Naive thymus-derived CD8-positive, alpha-beta T cell (primary cell): ENCODE results near the gene ZNF366. TPM values are rescaled to one million over a fixed set of nuclear protein-coding genes. Genes with fewer than 3 reads are reported as not detected.

Experiments used
- ATAC-seq, 2 donors: fragments of 150-1000 bp; cut with Tn5 transposase in 1 of 2; sonication (Bioruptor Pico), chemical (Tn5 transposase) in 1 of 2; 1 replicate in 1 of 2; 2 replicates in 1 of 2; pipeline ENCODE4 v1.10.0; 2021; ENCODE audit warnings: mild to moderate bottlenecking in 2 of 2, moderate library complexity in 2 of 2
- POLR2A ChIA-PET: fragments of 350-600 bp; sonication (Branson Sonifier 250); formaldehyde crosslinking; loops from one replicate; lab custom pipeline; 2021; ENCODE audit warnings: antibody characterized with exemption; lab: Charles Lee
- DNase-seq, 10 donors: peaks; one replicate each; pipeline versions ENCODE4 v3.0.0 to v3.0.0-alpha.2; 2020 to 2022
- H3K27ac Mint-ChIP-seq, 10 donors: one replicate each; pipeline ENCODE4 v1.8.0; 2020 to 2022; ENCODE audit warnings: mild to moderate bottlenecking in 10 of 10, mixed read lengths in 10 of 10, moderate library complexity in 4 of 10, inconsistent platforms in 1 of 10
- H3K27me3 Mint-ChIP-seq, 5 donors: one replicate each; pipeline ENCODE4 v1.8.0; 2021 to 2022; ENCODE audit warnings: mixed read lengths in 5 of 5
- H3K36me3 Mint-ChIP-seq, 3 donors: one replicate each; pipeline ENCODE4 v1.8.0; 2020 to 2022; ENCODE audit warnings: mixed read lengths in 3 of 3, mild to moderate bottlenecking in 2 of 3, inconsistent platforms in 1 of 3
- H3K4me1 Mint-ChIP-seq, 4 donors: one replicate each; pipeline ENCODE4 v1.8.0; 2021 to 2022; ENCODE audit warnings: mixed read lengths in 4 of 4
- H3K4me3 Mint-ChIP-seq, 10 donors: one replicate each; pipeline ENCODE4 v1.8.0; 2020 to 2022; ENCODE audit warnings: mild to moderate bottlenecking in 10 of 10, mixed read lengths in 10 of 10, moderate library complexity in 6 of 10, inconsistent platforms in 1 of 10
- H3K9me3 Mint-ChIP-seq, 9 donors: one replicate each; pipeline ENCODE4 v1.8.0; 2020 to 2022; ENCODE audit warnings: mixed read lengths in 9 of 9, mild to moderate bottlenecking in 3 of 9, inconsistent platforms in 1 of 9, moderate library complexity in 1 of 9
- polyA plus RNA-seq, 3 donors: library from polyadenylated mRNA; unstranded; fragments of 300-500 nt; fragmentation: Illumina TruSeq; gene quantifications; one replicate each; pipeline ENCODE4 v1.2.3, GENCODE V29; 2021
- total RNA-seq, 8 experiments: library from RNA in 2 of 8; stranded (reverse) in 2 of 8; gene quantifications; one replicate each; pipeline ENCODE4 v1.2.3 and lab custom pipeline; 2021 to 2026

The ZNF366 gene
- total and polyA plus RNA-seq, 5 experiments from 2014 or later: not detected

GRCh38 chr5:72455476-72455875 lies 51.7 kb downstream of the ZNF366 start:
- Mint-ChIP-seq H3K36me3 (no peaks in the 10 kb centered on the region), H3K9me3 (peaks cover 0 to 4% (median 0%) of the 10 kb centered on the region in 9 donors), H3K27ac (no peak overlapping the region), H3K4me1 (peaks cover 0 to 10% (median 0%) of the 10 kb centered on the region in 4 donors), H3K4me3 (no peak overlapping the region), H3K27me3 (peaks cover 0 to 4% (median 3%) of the 10 kb centered on the region in 5 donors)
- POLR2A ChIA-PET: interaction anchor here (0.6 kb wide), 1 partner anchor 136 kb away, joined by 4 read pairs; no protein-coding TSS in a partner anchor
- ATAC-seq (no peak), DNase-seq (no peak)

GRCh38 chr5:72454996-72455395 lies 52.2 kb downstream of the ZNF366 start:
- peaks cover 0 to 4% (median 0%) of the 10 kb centered on the region in 9 donors for H3K9me3 Mint-ChIP-seq
- no peaks in the 10 kb centered on the region for H3K36me3 Mint-ChIP-seq
- POLR2A ChIA-PET: interaction anchor here (0.6 kb wide), 1 partner anchor 135 kb away, joined by 4 read pairs; no protein-coding TSS in a partner anchor
- H3K4me3 Mint-ChIP-seq: no peak overlapping the region
- H3K27me3 Mint-ChIP-seq: peaks cover 0 to 4% (median 4%) of the 10 kb centered on the region in 5 donors
- no peak for DNase-seq
- ATAC-seq: no peak
- no peak overlapping the region for H3K27ac Mint-ChIP-seq
- peaks cover 0 to 10% (median 0%) of the 10 kb centered on the region in 4 donors for H3K4me1 Mint-ChIP-seq

- no peak overlapping the region for H3K27ac Mint-ChIP-seq
- no peak overlapping the region for H3K4me3 Mint-ChIP-seq
- POLR2A ChIA-PET: no interaction called here
- DNase-seq (no peak), ATAC-seq (no peak)
- H3K27me3 Mint-ChIP-seq: peaks cover 0 to 4% (median 4%) of the 10 kb centered on the region in 5 donors
- H3K4me1 Mint-ChIP-seq: peaks cover 0 to 10% (median 0%) of the 10 kb centered on the region in 4 donors
- no peaks in the 10 kb centered on the region for H3K36me3 Mint-ChIP-seq
- peaks cover 0 to 4% (median 0%) of the 10 kb centered on the region in 9 donors for H3K9me3 Mint-ChIP-seq
Observed at GRCh38 chr5:72453246-72453775, 53.9 kb downstream of the ZNF366 start.

GRCh38 chr5:72452515-72453245 lies 54.5 kb downstream of the ZNF366 start:
- Mint-ChIP-seq H3K27me3 (peaks cover 0 to 4% (median 4%) of the 10 kb centered on the region in 5 donors), H3K9me3 (peaks cover 0 to 4% (median 0%) of the 10 kb centered on the region in 9 donors), H3K36me3 (no peaks in the 10 kb centered on the region), H3K4me1 (peaks cover 0 to 10% (median 0%) of the 10 kb centered on the region in 4 donors), H3K27ac (no peak overlapping the region), H3K4me3 (no peak overlapping the region)
- DNase-seq: no peak
- POLR2A ChIA-PET: no interaction called here
- no peak for ATAC-seq

GRCh38 chr5:72451741-72452505 lies 55.3 kb downstream of the ZNF366 start:
- Mint-ChIP-seq H3K27ac (no peak overlapping the region), H3K36me3 (no peaks in the 10 kb centered on the region), H3K9me3 (peaks cover 0 to 4% (median 0%) of the 10 kb centered on the region in 9 donors), H3K4me1 (peaks cover 0 to 10% (median 0%) of the 10 kb centered on the region in 4 donors), H3K4me3 (no peak overlapping the region), H3K27me3 (peaks cover 0 to 4% (median 4%) of the 10 kb centered on the region in 5 donors)
- DNase-seq (no peak), ATAC-seq (no peak)
- POLR2A ChIA-PET: no interaction called here

GRCh38 chr5:72448368-72448767 lies 58.8 kb downstream of the ZNF366 start:
- POLR2A ChIA-PET: no interaction called here
- Mint-ChIP-seq H3K36me3 (no peaks in the 10 kb centered on the region), H3K27me3 (peaks cover 0 to 9% (median 2%) of the 10 kb centered on the region in 5 donors), H3K4me1 (peaks cover 0 to 10% (median 0%) of the 10 kb centered on the region in 4 donors), H3K27ac (no peak overlapping the region), H3K9me3 (no peaks in the 10 kb centered on the region), H3K4me3 (no peak overlapping the region)
- DNase-seq: no peak
- no peak for ATAC-seq

GRCh38 chr5:72447751-72448150 lies 59.5 kb downstream of the ZNF366 start:
- Mint-ChIP-seq H3K4me1 (peaks cover 0 to 8% (median 0%) of the 10 kb centered on the region in 4 donors), H3K4me3 (no peak overlapping the region), H3K27ac (no peak overlapping the region), H3K36me3 (no peaks in the 10 kb centered on the region), H3K9me3 (no peaks in the 10 kb centered on the region), H3K27me3 (peaks cover 0 to 9% (median 1%) of the 10 kb centered on the region in 5 donors)
- POLR2A ChIA-PET: no interaction called here
- ATAC-seq: no peak
- no peak for DNase-seq

GRCh38 chr5:72445969-72446368 lies 61.2 kb downstream of the ZNF366 start:
- no peaks in the 10 kb centered on the region for H3K36me3 Mint-ChIP-seq
- ATAC-seq (no peak), DNase-seq (no peak)
- no peaks in the 10 kb centered on the region for H3K9me3 Mint-ChIP-seq
- no peak overlapping the region for H3K4me3 Mint-ChIP-seq
- no peaks in the 10 kb centered on the region for H3K4me1 Mint-ChIP-seq
- POLR2A ChIA-PET: no interaction called here
- H3K27me3 Mint-ChIP-seq: peaks cover 0 to 9% (median 0%) of the 10 kb centered on the region in 5 donors
- no peak overlapping the region for H3K27ac Mint-ChIP-seq

GRCh38 chr5:72443883-72444282 lies 63.3 kb downstream of the ZNF366 start:
- H3K4me1 Mint-ChIP-seq: no peaks in the 10 kb centered on the region
- no peak overlapping the region for H3K27ac Mint-ChIP-seq
- peaks cover 0 to 5% (median 0%) of the 10 kb centered on the region in 5 donors for H3K27me3 Mint-ChIP-seq
- H3K4me3 Mint-ChIP-seq: no peak overlapping the region
- no peaks in the 10 kb centered on the region for H3K36me3 Mint-ChIP-seq
- no peak for DNase-seq
- POLR2A ChIA-PET: no interaction called here
- no peaks in the 10 kb centered on the region for H3K9me3 Mint-ChIP-seq
- no peak for ATAC-seq

GRCh38 chr5:72441862-72442540 lies 65.2 kb downstream of the ZNF366 start:
- Mint-ChIP-seq H3K4me1 (no peaks in the 10 kb centered on the region), H3K9me3 (no peaks in the 10 kb centered on the region), H3K27me3 (peaks cover 0 to 5% (median 0%) of the 10 kb centered on the region in 5 donors), H3K27ac (no peak overlapping the region), H3K36me3 (no peaks in the 10 kb centered on the region), H3K4me3 (no peak overlapping the region)
- POLR2A ChIA-PET: interaction anchor here (0.7 kb wide), 1 partner anchor 502 kb away, joined by 5 read pairs; no protein-coding TSS in a partner anchor
- ATAC-seq (no peak), DNase-seq (no peak)

- Mint-ChIP-seq H3K27ac (no peak overlapping the region), H3K4me1 (no peaks in the 10 kb centered on the region), H3K9me3 (no peaks in the 10 kb centered on the region), H3K36me3 (no peaks in the 10 kb centered on the region), H3K4me3 (no peak overlapping the region), H3K27me3 (peaks cover 0 to 5% (median 0%) of the 10 kb centered on the region in 5 donors)
- ATAC-seq: no peak
- no peak for DNase-seq
- POLR2A ChIA-PET: no interaction called here
Observed at GRCh38 chr5:72441094-72441723, 66.0 kb downstream of the ZNF366 start.

GRCh38 chr5:72440207-72440638 lies 67.0 kb downstream of the ZNF366 start:
- Mint-ChIP-seq H3K27ac (no peak overlapping the region), H3K27me3 (peaks cover 0 to 11% (median 0%) of the 10 kb centered on the region in 5 donors), H3K4me1 (no peaks in the 10 kb centered on the region), H3K9me3 (no peaks in the 10 kb centered on the region), H3K36me3 (no peaks in the 10 kb centered on the region), H3K4me3 (no peak overlapping the region)
- DNase-seq (no peak), ATAC-seq (no peak)
- POLR2A ChIA-PET: no interaction called here
